ENCODE data around the gene ROCK2. TPM values are rescaled to one million over a fixed set of nuclear protein-coding genes. Genes with fewer than 3 reads are reported as not detected.

The ROCK2 gene
- polyA plus RNA-seq, 1 donor (not counting 4 experiments of a cell fraction or from before 2014, with no cell fraction given): 12.6 TPM

GRCh38 chr2:11363868-11364564, 19.6 kb upstream of the ROCK2 start:
- Histone ChIP-seq H3K4me2 (ENCODE audit: control insufficient read depth, extremely low read depth, insufficient read depth, low read depth, low read length) (no peak overlapping the region), H3K9me1 (ENCODE audit: control insufficient read depth, extremely low read depth, insufficient read depth, low read length) (no peaks in the 10 kb centered on the region), H3K9me3 (ENCODE audit: control insufficient read depth, low read depth, low read length) (no peaks in the 10 kb centered on the region), H3K27ac (ENCODE audit: control insufficient read depth, insufficient read depth, low read length) (no peak overlapping the region), H3K79me2 (ENCODE audit: control insufficient read depth, insufficient read depth, low read length) (no peaks in the 10 kb centered on the region), H3K27me3 (ENCODE audit: control insufficient read depth, extremely low read depth, insufficient read depth, low read length) (no peaks in the 10 kb centered on the region), H3K4me3 (ENCODE audit: control insufficient read depth in 2 of 3, extremely low read depth in 1 of 3, insufficient read depth in 2 of 3, low read depth in 1 of 3, low read length in 3 of 3) (no peak overlapping the region), H4K20me1 (ENCODE audit: control insufficient read depth, extremely low read depth, insufficient read depth, low read length) (no peaks in the 10 kb centered on the region), H2AFZ (ENCODE audit: control insufficient read depth, low read length) (no peak overlapping the region), H3K36me3 (ENCODE audit: control insufficient read depth in 2 of 2, extremely low read depth in 1 of 2, insufficient read depth in 2 of 2, low read length in 2 of 2) (no peaks in the 10 kb centered on the region), H3K4me1 (ENCODE audit: control insufficient read depth, extremely low read depth, insufficient read depth, low read length) (peaks cover 4% of the 10 kb centered on the region), H3K9ac (ENCODE audit: control insufficient read depth, extremely low read depth, insufficient read depth, low read length) (no peak overlapping the region)
- DNase-seq (ENCODE audit: low read depth, low spot score): no peak
- dilution Hi-C loops (cut with MboI; ENCODE audit: extremely low pct_ligation_motif_present, low sequenced_read_pairs): no loop called here
- FAIRE-seq: no peak
- TF ChIP-seq EZH2 (IDR thresholded peaks at IDR 0.05; ENCODE audit: low read length) (no peak), CTCF (optimal IDR thresholded peaks at IDR 0.05 in 1 of 3, IDR thresholded peaks at IDR 0.05 in 1 of 3, conservative IDR thresholded peaks at IDR 0.05 in 1 of 3; ENCODE audit: extremely low read depth in 1 of 3, insufficient read depth in 2 of 3, low read length in 3 of 3) (no peak)

- no peak overlapping the region for H3K4me3 ChIP-seq (ENCODE audit: control insufficient read depth in 2 of 3, extremely low read depth in 1 of 3, insufficient read depth in 2 of 3, low read depth in 1 of 3, low read length in 3 of 3)
- H4K20me1 ChIP-seq (ENCODE audit: control insufficient read depth, extremely low read depth, insufficient read depth, low read length): no peaks in the 10 kb centered on the region
- H3K4me1 ChIP-seq (ENCODE audit: control insufficient read depth, extremely low read depth, insufficient read depth, low read length): peaks cover 4% of the 10 kb centered on the region
- no peaks in the 10 kb centered on the region for H3K36me3 ChIP-seq (ENCODE audit: control insufficient read depth in 2 of 2, extremely low read depth in 1 of 2, insufficient read depth in 2 of 2, low read length in 2 of 2)
- TF ChIP-seq CTCF (optimal IDR thresholded peaks at IDR 0.05 in 1 of 3, IDR thresholded peaks at IDR 0.05 in 1 of 3, conservative IDR thresholded peaks at IDR 0.05 in 1 of 3; ENCODE audit: extremely low read depth in 1 of 3, insufficient read depth in 2 of 3, low read length in 3 of 3): no peak
- H3K27me3 ChIP-seq (ENCODE audit: control insufficient read depth, extremely low read depth, insufficient read depth, low read length): no peaks in the 10 kb centered on the region
- no peak for DNase-seq (ENCODE audit: low read depth, low spot score)
- H3K27ac ChIP-seq (ENCODE audit: control insufficient read depth, insufficient read depth, low read length): no peak overlapping the region
- no peak overlapping the region for H2AFZ ChIP-seq (ENCODE audit: control insufficient read depth, low read length)
- H3K79me2 ChIP-seq (ENCODE audit: control insufficient read depth, insufficient read depth, low read length): no peaks in the 10 kb centered on the region
- dilution Hi-C loops (cut with MboI; ENCODE audit: extremely low pct_ligation_motif_present, low sequenced_read_pairs): no loop called here
- no peak overlapping the region for H3K4me2 ChIP-seq (ENCODE audit: control insufficient read depth, extremely low read depth, insufficient read depth, low read depth, low read length)
- H3K9me1 ChIP-seq (ENCODE audit: control insufficient read depth, extremely low read depth, insufficient read depth, low read length): no peaks in the 10 kb centered on the region
- no peaks in the 10 kb centered on the region for H3K9me3 ChIP-seq (ENCODE audit: control insufficient read depth, low read depth, low read length)
- FAIRE-seq: no peak
- no peak overlapping the region for H3K9ac ChIP-seq (ENCODE audit: control insufficient read depth, extremely low read depth, insufficient read depth, low read length)
Observed at GRCh38 chr2:11359865-11360264, 15.4 kb upstream of the ROCK2 start.
